Large intestine (tissue), 3 donors: ENCODE results near the gene VSIG10L. TPM values are rescaled to one million over a fixed set of nuclear protein-coding genes. Genes with fewer than 3 reads are reported as not detected.

Source experiments
- DNase-seq, 2 donors: peaks; one replicate each; pipeline versions ENCODE4 v3.0.0 to v3.0.0-alpha.2; 2013
- H3K27ac ChIP-seq: one replicate; pipeline ENCODE4 v1.5.1; 2013; ENCODE audit warnings: low read length
- H3K27me3 ChIP-seq: 2 replicates; pipeline ENCODE4 v1.6.1; 2013; ENCODE audit warnings: low read length; ENCODE audit not compliant: control insufficient read depth, insufficient read depth
- H3K36me3 ChIP-seq: 2 replicates; pipeline ENCODE4 v1.6.1; 2013; ENCODE audit warnings: low read length; ENCODE audit not compliant: control insufficient read depth, insufficient read depth
- H3K4me1 ChIP-seq: one replicate; pipeline ENCODE4 v1.6.1; 2013; ENCODE audit warnings: low read length; ENCODE audit not compliant: control insufficient read depth, insufficient read depth
- H3K4me3 ChIP-seq: one replicate; pipeline ENCODE4 v1.5.1; 2013; ENCODE audit warnings: low read length
- H3K9me3 ChIP-seq: one replicate; pipeline ENCODE4 v1.6.1; 2013; ENCODE audit warnings: mild to moderate bottlenecking, low read depth, low read length, moderate library complexity; ENCODE audit not compliant: control insufficient read depth
- WGBS: methylation state at CpG from one replicate; pipeline ENCODE4 v1.1.5; 2013; ENCODE audit warnings: low lambda C conversion rate; ENCODE audit not compliant: insufficient coverage; 5-methylcytosine and 5-hydroxymethylcytosine counted together
- polyA plus RNA-seq: library from polyadenylated mRNA; unstranded; fragments of 120-200 nt; gene quantifications from one replicate; pipeline ENCODE4 v1.2.1, GENCODE V29; 2013

Gene VSIG10L
- polyA plus RNA-seq, 1 donor: 2.2 TPM

DNA sequence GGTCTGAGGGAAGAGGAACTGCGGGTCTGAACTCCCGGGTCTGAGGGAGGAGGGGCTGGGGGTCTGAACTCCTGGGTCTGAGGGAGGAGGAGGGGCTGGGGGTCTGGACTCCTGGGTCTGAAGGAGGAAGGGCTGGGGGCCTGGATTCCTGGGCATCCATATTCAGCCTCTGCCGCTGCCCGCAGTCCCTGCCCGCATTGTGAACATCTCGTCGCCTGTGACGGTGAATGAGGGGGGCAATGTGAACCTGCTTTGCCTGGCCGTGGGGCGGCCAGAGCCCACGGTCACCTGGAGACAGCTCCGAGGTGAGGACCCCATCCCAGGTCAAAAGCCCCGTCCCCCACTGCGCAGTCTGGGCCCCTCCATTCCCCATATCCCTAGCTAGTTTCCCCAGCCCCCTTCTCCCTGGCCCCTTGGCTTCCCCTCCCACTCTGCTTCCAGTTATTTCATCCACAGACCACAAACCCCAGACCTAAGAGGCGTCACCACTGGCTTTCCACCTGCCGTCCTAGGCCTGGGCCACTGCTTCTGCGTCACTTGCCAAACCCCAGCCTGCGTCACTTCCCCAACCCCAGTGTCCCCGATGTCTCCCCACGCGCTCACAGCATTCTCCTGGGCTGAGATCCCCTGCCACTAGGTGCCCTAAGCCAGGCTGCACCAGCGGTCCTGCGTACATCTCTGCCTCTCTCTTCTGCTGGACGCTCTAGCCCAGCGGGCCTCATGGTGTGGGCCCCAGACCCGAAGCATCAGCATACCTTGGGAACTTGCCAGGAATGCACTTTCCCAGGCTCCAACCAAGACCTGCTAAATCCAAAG lies 16.6 kb downstream of the VSIG10L start:
- Histone ChIP-seq H3K4me3 (no peak overlapping the region), H3K36me3 (no peaks in the 10 kb centered on the region), H3K9me3 (no peaks in the 10 kb centered on the region), H3K27me3 (peaks cover 29% of the 10 kb centered on the region), H3K4me1 (peaks cover 7% of the 10 kb centered on the region), H3K27ac (no peak overlapping the region)
- no peak for DNase-seq
- WGBS: 100% methylated on average over 4 of the region's 26 CpGs

DNA sequence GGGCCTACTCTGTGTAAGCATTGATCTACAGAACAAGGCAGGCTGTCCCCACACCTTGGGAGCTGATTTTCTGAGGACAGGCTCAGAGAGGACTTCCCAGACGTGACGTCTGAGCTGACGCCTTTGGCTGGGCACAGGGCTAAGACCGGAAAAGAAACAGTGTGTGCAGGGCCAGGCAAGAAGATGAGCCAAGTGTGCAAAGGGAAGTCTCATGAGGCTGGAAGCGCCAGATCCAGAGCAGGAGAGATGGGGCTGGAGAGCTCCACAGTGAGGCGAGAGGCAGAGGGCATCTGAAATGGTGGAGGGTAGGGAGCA lies 17.8 kb downstream of the VSIG10L start:
- H3K27me3 ChIP-seq: peaks cover 29% of the 10 kb centered on the region
- H3K4me1 ChIP-seq: peaks cover 7% of the 10 kb centered on the region
- no peak overlapping the region for H3K27ac ChIP-seq
- no peak overlapping the region for H3K4me3 ChIP-seq
- no CpG with 5 or more reads among the region's 6 CpGs for WGBS
- no peaks in the 10 kb centered on the region for H3K9me3 ChIP-seq
- DNase-seq: no peak
- H3K36me3 ChIP-seq: no peaks in the 10 kb centered on the region

DNA sequence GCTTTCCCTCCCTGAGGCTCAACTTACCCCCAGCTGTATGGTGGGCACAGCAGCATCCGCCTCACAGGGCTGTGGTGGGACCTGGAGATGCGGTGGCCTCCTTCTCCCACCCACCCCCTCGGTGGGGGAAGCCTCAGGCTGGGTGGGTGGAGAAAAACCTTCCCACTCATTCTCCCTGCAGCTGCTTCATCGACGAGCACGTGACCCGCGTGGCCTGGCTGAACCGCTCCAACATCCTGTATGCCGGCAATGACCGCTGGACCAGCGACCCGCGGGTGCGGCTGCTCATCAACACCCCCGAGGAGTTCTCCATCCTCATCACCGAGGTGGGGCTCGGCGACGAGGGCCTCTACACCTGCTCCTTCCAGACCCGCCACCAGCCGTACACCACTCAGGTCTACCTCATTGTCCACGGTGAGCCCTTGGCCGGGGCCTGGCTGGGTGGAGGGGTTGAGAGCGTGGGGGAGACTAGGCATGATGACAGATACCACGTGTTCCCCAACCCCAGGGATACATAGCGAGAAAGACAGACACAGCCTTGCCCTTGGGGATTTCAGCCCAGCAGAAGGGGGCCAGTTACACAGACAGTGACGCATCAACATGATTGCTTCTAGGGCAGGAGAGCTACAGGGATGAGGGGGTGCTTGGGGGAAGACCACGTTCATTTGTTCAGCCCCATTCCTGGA lies 18.3 kb downstream of the VSIG10L start:
- Histone ChIP-seq H3K9me3 (no peaks in the 10 kb centered on the region), H3K27ac (no peak overlapping the region), H3K4me3 (no peak overlapping the region), H3K4me1 (peaks cover 7% of the 10 kb centered on the region), H3K36me3 (no peaks in the 10 kb centered on the region), H3K27me3 (peaks cover 27% of the 10 kb centered on the region)
- WGBS: no CpG with 5 or more reads among the region's 29 CpGs
- no peak for DNase-seq

GRCh38 chr19:51321799-51322198 lies 20.1 kb downstream of the VSIG10L start:
- Histone ChIP-seq H3K27ac (no peak overlapping the region), H3K36me3 (no peaks in the 10 kb centered on the region), H3K4me1 (no peaks in the 10 kb centered on the region), H3K27me3 (peaks cover 10% of the 10 kb centered on the region), H3K9me3 (no peaks in the 10 kb centered on the region), H3K4me3 (no peak overlapping the region)
- no CpG with 5 or more reads among the region's 14 CpGs for WGBS
- DNase-seq: no peak

DNA sequence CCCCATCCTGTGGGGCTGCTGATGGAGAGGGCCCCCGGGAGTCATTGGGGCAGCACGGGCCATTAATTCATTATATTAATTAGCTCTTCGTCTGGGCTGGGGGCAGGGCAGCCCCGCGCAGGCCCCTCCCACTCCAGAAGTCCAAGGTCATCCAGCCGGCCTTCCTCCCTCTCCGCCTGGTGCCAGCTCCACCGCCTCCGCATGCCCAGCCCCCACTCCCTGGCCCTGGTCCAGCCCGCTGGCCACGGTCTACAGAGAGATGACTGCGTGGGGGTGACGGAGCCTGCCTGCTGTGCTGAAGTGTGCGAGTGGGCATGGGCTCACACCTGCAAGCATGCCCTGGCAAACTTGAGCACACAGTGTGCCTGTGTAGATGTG lies 21.7 kb downstream of the VSIG10L start:
- H3K27ac ChIP-seq: no peak overlapping the region
- DNase-seq: no peak
- no peaks in the 10 kb centered on the region for H3K4me1 ChIP-seq
- no peaks in the 10 kb centered on the region for H3K36me3 ChIP-seq
- H3K9me3 ChIP-seq: no peaks in the 10 kb centered on the region
- H3K4me3 ChIP-seq: no peak overlapping the region
- WGBS: no CpG with 5 or more reads among the region's 14 CpGs
- peaks cover 2% of the 10 kb centered on the region for H3K27me3 ChIP-seq

DNA sequence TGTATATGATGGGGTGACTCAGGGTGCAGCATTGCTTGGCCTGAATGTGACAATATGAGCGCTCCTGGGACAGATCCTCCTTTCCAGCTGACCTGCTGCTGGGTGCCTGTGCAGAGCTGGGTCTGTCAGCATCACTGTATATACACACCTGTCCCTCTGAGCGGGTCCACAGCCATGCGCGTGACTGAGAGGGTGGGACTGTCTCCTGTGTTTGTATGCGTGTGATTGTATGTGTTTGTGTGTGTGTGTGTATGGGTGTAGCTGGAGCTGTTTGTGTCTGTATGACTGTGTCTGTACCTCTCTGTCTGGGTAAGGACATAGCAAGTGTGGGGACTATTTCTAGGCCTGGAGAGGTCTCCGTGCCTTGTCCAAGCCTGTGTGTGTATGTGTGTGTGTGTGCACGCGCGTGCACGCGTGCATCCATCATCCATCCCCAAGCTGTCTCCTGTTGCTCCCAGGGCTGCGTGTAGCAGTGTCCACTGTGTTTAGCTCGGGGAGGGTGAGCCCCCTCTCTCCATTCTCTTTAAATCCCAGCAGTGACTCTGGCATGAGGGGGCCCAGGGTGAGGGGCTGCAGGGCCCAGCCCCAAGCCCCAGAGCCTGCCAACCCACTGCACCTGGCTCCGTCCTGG lies 22.2 kb downstream of the VSIG10L start:
- WGBS: no CpG with 5 or more reads among the region's 14 CpGs
- Histone ChIP-seq H3K36me3 (no peaks in the 10 kb centered on the region), H3K27me3 (peaks cover 2% of the 10 kb centered on the region), H3K27ac (no peak overlapping the region), H3K9me3 (no peaks in the 10 kb centered on the region), H3K4me1 (no peaks in the 10 kb centered on the region), H3K4me3 (no peak overlapping the region)
- no peak for DNase-seq

DNA sequence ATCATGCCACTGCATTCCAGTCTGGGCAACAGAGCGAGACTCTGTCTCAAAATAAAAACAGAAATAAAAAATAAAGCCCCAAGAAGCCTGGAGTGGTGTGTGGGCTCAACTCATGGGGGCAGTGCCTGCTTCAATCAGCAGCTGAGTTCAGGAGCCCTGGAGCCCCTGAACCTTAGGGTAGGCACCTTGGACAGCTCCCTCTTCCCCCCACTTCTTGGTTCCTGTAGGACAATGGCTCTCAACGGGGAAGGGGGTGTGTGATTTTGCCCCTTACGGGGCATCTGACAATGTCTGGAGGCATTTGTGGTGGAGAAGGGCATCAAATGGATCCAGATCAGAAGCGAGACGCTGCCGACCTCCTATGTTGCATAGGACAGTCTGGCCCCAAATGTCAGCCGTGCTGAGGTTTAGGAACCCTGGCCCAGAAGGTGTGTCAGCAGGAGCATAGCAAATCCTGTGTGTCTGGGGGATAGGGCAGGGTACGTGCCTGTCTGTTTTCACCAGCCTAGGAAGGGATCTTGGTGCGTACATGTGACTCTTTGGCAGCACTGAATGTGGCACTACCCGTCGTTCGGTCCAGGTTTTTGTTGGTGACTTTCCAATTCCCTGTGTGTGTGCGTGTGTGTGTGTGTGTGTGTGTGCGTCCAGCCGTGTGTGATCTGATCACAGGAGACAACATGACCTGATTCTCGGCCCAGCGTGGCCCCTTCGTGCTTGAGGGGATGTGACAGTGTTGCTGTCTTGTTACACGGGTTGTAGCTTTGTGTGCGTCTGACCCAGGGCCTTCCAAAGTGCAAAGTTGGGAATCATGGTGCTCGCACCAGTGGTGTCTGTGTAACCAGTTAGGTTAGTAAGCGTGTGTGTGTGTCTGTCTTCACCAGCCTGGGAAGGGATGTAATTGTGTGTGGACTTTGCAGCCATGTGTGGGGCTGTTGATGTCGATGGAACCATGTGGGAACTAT lies 23.0 kb downstream of the VSIG10L start:
- no CpG with 5 or more reads among the region's 23 CpGs for WGBS
- Histone ChIP-seq H3K4me3 (no peak overlapping the region), H3K27me3 (peaks cover 2% of the 10 kb centered on the region), H3K36me3 (no peaks in the 10 kb centered on the region), H3K4me1 (no peaks in the 10 kb centered on the region), H3K27ac (no peak overlapping the region), H3K9me3 (no peaks in the 10 kb centered on the region)
- DNase-seq: no peak

- DNase-seq: no peak
- Histone ChIP-seq H3K4me1 (no peaks in the 10 kb centered on the region), H3K27ac (no peak overlapping the region), H3K9me3 (no peaks in the 10 kb centered on the region), H3K36me3 (no peaks in the 10 kb centered on the region), H3K4me3 (no peak overlapping the region), H3K27me3 (peaks cover 2% of the 10 kb centered on the region)
- no CpG with 5 or more reads among the region's 1 CpG for WGBS
Observed at GRCh38 chr19:51317968-51318367, 24.0 kb downstream of the VSIG10L start.

DNA sequence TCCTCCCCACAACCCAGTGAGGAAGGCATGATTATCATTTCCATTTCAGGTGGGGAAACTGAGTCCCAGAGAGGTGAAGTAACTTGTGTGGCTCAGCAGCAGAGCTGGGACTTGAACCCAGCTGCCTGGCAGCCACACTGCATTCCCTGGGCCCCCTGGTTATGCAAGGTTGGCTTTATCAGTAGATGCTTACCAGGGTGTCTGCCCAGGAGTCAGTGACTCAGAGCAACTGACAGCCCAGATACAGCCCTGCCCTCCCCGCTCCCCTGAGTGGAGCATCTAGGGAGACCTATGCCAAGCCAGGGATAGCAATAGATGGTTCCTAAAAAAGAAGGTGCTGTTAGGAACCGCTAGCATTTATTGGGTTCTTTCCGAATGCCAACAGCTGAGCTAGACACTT lies 24.6 kb downstream of the VSIG10L start:
- no peaks in the 10 kb centered on the region for H3K9me3 ChIP-seq
- WGBS: no CpG with 5 or more reads among the region's 3 CpGs
- no peaks in the 10 kb centered on the region for H3K4me1 ChIP-seq
- H3K27ac ChIP-seq: no peak overlapping the region
- DNase-seq: no peak
- peaks cover 7% of the 10 kb centered on the region for H3K27me3 ChIP-seq
- no peak overlapping the region for H3K4me3 ChIP-seq
- no peaks in the 10 kb centered on the region for H3K36me3 ChIP-seq

- no peak overlapping the region for H3K4me3 ChIP-seq
- WGBS: no CpG with 5 or more reads among the region's 8 CpGs
- H3K36me3 ChIP-seq: no peaks in the 10 kb centered on the region
- H3K4me1 ChIP-seq: no peaks in the 10 kb centered on the region
- H3K27me3 ChIP-seq: peaks cover 12% of the 10 kb centered on the region
- no peak overlapping the region for H3K27ac ChIP-seq
- no peaks in the 10 kb centered on the region for H3K9me3 ChIP-seq
- no peak for DNase-seq
Observed at GRCh38 chr19:51316688-51317087, 25.3 kb downstream of the VSIG10L start.
